Progenitor cell of endocrine pancreas (in vitro differentiated cells): Measurements from ENCODE around the gene MYO9A. TPM values are rescaled to one million over a fixed set of nuclear protein-coding genes. Genes with fewer than 3 reads are reported as not detected.

Experiments used
- DNase-seq: peaks from one replicate; pipeline ENCODE4 v3.0.0; 2021; ENCODE audit warnings: low spot score; ENCODE audit not compliant: unreplicated experiment
- H3K27ac Mint-ChIP-seq: 2 replicates; pipeline ENCODE4 v1.8.0; 2021; ENCODE audit warnings: mild to moderate bottlenecking, moderate library complexity, mixed read lengths
- H3K27me3 Mint-ChIP-seq: 2 replicates; pipeline ENCODE4 v1.8.0; 2021; ENCODE audit warnings: mixed read lengths
- H3K36me3 Mint-ChIP-seq: 2 replicates; pipeline ENCODE4 v1.8.0; 2022; ENCODE audit warnings: mixed read lengths; ENCODE audit not compliant: insufficient read depth
- H3K4me1 Mint-ChIP-seq: 2 replicates; pipeline ENCODE4 v1.8.0; 2021; ENCODE audit warnings: low read depth, mixed read lengths
- H3K4me3 Mint-ChIP-seq: 2 replicates; pipeline ENCODE4 v1.8.0; 2021; ENCODE audit warnings: low read depth, mild to moderate bottlenecking, moderate library complexity, mixed read lengths
- H3K9me3 Mint-ChIP-seq: 2 replicates; pipeline ENCODE4 v1.8.0; 2021; ENCODE audit warnings: low read depth, mixed read lengths
- CTCF ChIP-seq: fragments of 200-600 bp; sonication (generic); IDR thresholded peaks from one replicate; pipeline ENCODE4 v1.5.0; 2021; ENCODE audit warnings: antibody characterized with exemption, mild to moderate bottlenecking; ENCODE audit not compliant: unreplicated experiment
- total RNA-seq: library from RNA; stranded (reverse); gene quantifications from 2 replicates; pipeline ENCODE4 v1.2.1, GENCODE V29; 2021

Gene MYO9A
- total RNA-seq, 1 donor from 2014 or later, result 32.0 TPM

GRCh38 chr15:72127724-72128322 is 9.9 kb upstream of the MYO9A start:
- Mint-ChIP-seq H3K4me1 (peaks cover 5% of the 10 kb centered on the region), H3K9me3 (no peaks in the 10 kb centered on the region), H3K4me3 (no peak overlapping the region), H3K36me3 (no peaks in the 10 kb centered on the region), H3K27me3 (no peaks in the 10 kb centered on the region), H3K27ac (no peak overlapping the region)
- DNase-seq, result no peak
- TF ChIP-seq CTCF, result no peak

- H3K27me3 Mint-ChIP-seq, result no peaks in the 10 kb centered on the region
- peaks cover 9% of the 10 kb centered on the region for H3K4me1 Mint-ChIP-seq
- H3K4me3 Mint-ChIP-seq, result no peak overlapping the region
- H3K9me3 Mint-ChIP-seq, result no peaks in the 10 kb centered on the region
- TF ChIP-seq CTCF, result no peak
- DNase-seq, result no peak
- H3K27ac Mint-ChIP-seq, result no peak overlapping the region
- no peaks in the 10 kb centered on the region for H3K36me3 Mint-ChIP-seq
Observed at GRCh38 chr15:72124218-72124617, 6.3 kb upstream of the MYO9A start.

- Mint-ChIP-seq H3K4me1 (peaks cover 34% of the 10 kb centered on the region), H3K9me3 (no peaks in the 10 kb centered on the region), H3K4me3 (peak overlapping the region; percentile 98), H3K36me3 (no peaks in the 10 kb centered on the region), H3K27ac (peak overlapping the region; percentile 85), H3K27me3 (peaks cover 30% of the 10 kb centered on the region)
- no peak for TF ChIP-seq CTCF
- peak; percentile 54 for DNase-seq
Observed at GRCh38 chr15:72117486-72118016, 399 bp downstream of the MYO9A start.

- Mint-ChIP-seq H3K4me3 (peak overlapping the region; percentile 98), H3K9me3 (no peaks in the 10 kb centered on the region), H3K27ac (peak overlapping the region; percentile 85), H3K4me1 (peaks cover 32% of the 10 kb centered on the region), H3K27me3 (peaks cover 34% of the 10 kb centered on the region), H3K36me3 (no peaks in the 10 kb centered on the region)
- TF ChIP-seq CTCF, result no peak
- no peak for DNase-seq
Observed at GRCh38 chr15:72116731-72117485, 1.0 kb downstream of the MYO9A start.

- no peak overlapping the region for H3K27ac Mint-ChIP-seq
- peaks cover 3% of the 10 kb centered on the region for H3K9me3 Mint-ChIP-seq
- DNase-seq, result no peak
- peaks cover 23% of the 10 kb centered on the region for H3K4me1 Mint-ChIP-seq
- TF ChIP-seq CTCF, result no peak
- peaks cover 3% of the 10 kb centered on the region for H3K36me3 Mint-ChIP-seq
- peaks cover 36% of the 10 kb centered on the region for H3K27me3 Mint-ChIP-seq
- H3K4me3 Mint-ChIP-seq, result no peak overlapping the region
Observed at GRCh38 chr15:72113347-72114031, 4.5 kb downstream of the MYO9A start.
